Pons (tissue), 1 donor: ENCODE results near the gene SLAIN2.
A peak's percentile ranks its signal among the peaks of the same experiment; 100 is the strongest.

ENCODE experiments used
- DNase-seq: peaks from one replicate; pipeline ENCODE4 v3.0.0-alpha.2; 2016; ENCODE audit warnings: low spot score

The SLAIN2 gene

GRCh38 chr4:48370260-48371134, 29.2 kb downstream of the SLAIN2 start:
- no peak for DNase-seq

- no peak for DNase-seq
Measured at GRCh38 chr4:48372272-48372671, 30.9 kb downstream of the SLAIN2 start.

- DNase-seq: no peak
Measured at GRCh38 chr4:48375651-48376304, 34.4 kb downstream of the SLAIN2 start.

GRCh38 chr4:48379587-48380180, 38.4 kb downstream of the SLAIN2 start:
- DNase-seq: peak; percentile 29

GRCh38 chr4:48380583-48381167, 39.3 kb downstream of the SLAIN2 start:
- DNase-seq: no peak

GRCh38 chr4:48388525-48389154, 47.3 kb downstream of the SLAIN2 start:
- DNase-seq: peak; percentile 16

GRCh38 chr4:48396043-48396442, 54.7 kb downstream of the SLAIN2 start:
- no peak for DNase-seq

GRCh38 chr4:48400416-48400815, 59.1 kb downstream of the SLAIN2 start:
- no peak for DNase-seq

- DNase-seq: no peak
Measured at GRCh38 chr4:48403358-48403757, 62.0 kb downstream of the SLAIN2 start.

GRCh38 chr4:48403779-48404178, 62.5 kb downstream of the SLAIN2 start:
- no peak for DNase-seq

- DNase-seq: no peak
Measured at GRCh38 chr4:48405924-48406323, 64.6 kb downstream of the SLAIN2 start.

GRCh38 chr4:48409203-48409602, 67.9 kb downstream of the SLAIN2 start:
- DNase-seq: no peak

GRCh38 chr4:48410812-48411211, 69.5 kb downstream of the SLAIN2 start:
- no peak for DNase-seq

GRCh38 chr4:48420144-48420543, 78.8 kb downstream of the SLAIN2 start:
- no peak for DNase-seq

GRCh38 chr4:48421101-48421500, 79.8 kb downstream of the SLAIN2 start:
- DNase-seq: no peak

- no peak for DNase-seq
Measured at GRCh38 chr4:48428926-48429325, 87.6 kb downstream of the SLAIN2 start.

- DNase-seq: no peak
Measured at GRCh38 chr4:48429709-48430474, 88.6 kb downstream of the SLAIN2 start.

- no peak for DNase-seq
Measured at GRCh38 chr4:48431401-48431800, 90.1 kb downstream of the SLAIN2 start.

GRCh38 chr4:48432017-48432416, 90.7 kb downstream of the SLAIN2 start:
- DNase-seq: no peak

- DNase-seq: no peak
Measured at GRCh38 chr4:48436318-48436717, 95.0 kb downstream of the SLAIN2 start.

- peak; percentile 15 for DNase-seq
Measured at GRCh38 chr4:48439988-48440387, 98.7 kb downstream of the SLAIN2 start.
